ENCODE measurements around the gene CEP97. TPM values are rescaled to one million over a fixed set of nuclear protein-coding genes. Genes with fewer than 3 reads are reported as not detected.

Gene CEP97
- polyA plus RNA-seq, 1 donor (not counting 4 experiments of a cell fraction or from before 2014, with no cell fraction given) = 3.6 TPM

DNA sequence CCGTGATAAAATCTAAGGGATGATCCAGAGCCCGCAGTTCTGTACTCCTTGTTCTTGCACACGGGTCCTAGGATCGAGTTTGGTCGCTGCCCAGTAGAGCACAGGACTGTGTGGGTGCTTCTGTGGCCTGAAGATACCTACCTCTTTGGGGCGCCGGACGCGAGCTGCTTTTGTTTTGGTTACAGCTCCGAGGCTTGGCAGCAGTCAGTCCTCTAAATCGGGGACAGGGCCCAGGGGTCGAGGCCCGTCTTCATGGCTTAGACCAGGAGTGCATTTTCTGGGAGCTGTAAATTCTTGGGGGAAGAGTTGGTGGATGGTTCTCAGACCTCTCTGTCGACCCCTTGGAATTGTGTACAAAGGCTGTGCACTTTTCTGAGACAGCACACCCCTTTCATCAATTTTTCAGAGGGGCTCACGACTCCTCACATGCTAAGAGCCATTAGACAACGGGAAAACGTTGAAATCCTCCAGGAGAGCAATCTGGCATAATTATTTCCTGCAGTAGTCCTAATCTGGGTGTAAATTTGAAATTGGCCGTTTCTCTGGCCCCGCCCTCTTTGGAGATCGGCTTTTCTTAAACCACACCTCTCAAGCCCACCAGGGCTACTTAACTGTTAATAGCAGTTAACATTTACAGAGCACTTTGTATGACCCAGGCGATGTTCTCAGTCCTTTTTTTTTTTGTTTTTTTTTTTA is 928 bp downstream of the CEP97 start:
- H3K27ac ChIP-seq (ENCODE audit: control insufficient read depth, insufficient read depth, low read length) = peak overlapping the region; percentile 75
- H3K9ac ChIP-seq (ENCODE audit: control insufficient read depth, extremely low read depth, insufficient read depth, low read length) = peak overlapping the region; percentile 82
- no peak for FAIRE-seq

DNA sequence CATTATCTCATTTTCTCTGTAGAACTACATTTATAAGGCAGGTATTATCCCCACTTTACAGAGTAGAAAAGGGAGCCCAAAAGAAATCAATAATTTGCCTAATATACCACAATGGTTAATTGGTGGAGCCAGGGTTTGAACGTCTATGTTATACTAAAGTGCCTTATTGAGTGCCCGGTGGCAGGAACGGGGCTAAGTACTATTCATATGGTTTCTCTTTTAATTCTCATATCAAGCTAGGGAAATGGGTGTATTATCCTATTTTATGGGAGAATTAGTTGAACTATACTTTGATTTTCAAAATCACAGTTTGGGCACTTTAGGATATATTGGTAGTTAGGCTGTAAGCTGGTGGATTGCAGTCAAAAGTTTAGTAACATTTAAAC is 1.5 kb downstream of the CEP97 start:
- Histone ChIP-seq H3K9me1 (ENCODE audit: control insufficient read depth, extremely low read depth, insufficient read depth, low read length) (no peaks in the 10 kb centered on the region), H3K27ac (ENCODE audit: control insufficient read depth, insufficient read depth, low read length) (peak overlapping the region; percentile 75), H3K79me2 (ENCODE audit: control insufficient read depth, insufficient read depth, low read length) (peaks cover 13% of the 10 kb centered on the region), H3K4me3 (ENCODE audit: control insufficient read depth in 2 of 3, extremely low read depth in 1 of 3, insufficient read depth in 2 of 3, low read depth in 1 of 3, low read length in 3 of 3) (peak overlapping the region; percentile 59 to 91 (median 90)), H4K20me1 (ENCODE audit: control insufficient read depth, extremely low read depth, insufficient read depth, low read length) (no peaks in the 10 kb centered on the region), H3K9ac (ENCODE audit: control insufficient read depth, extremely low read depth, insufficient read depth, low read length) (peak overlapping the region; percentile 82), H3K27me3 (ENCODE audit: control insufficient read depth, extremely low read depth, insufficient read depth, low read length) (no peaks in the 10 kb centered on the region), H3K4me1 (ENCODE audit: control insufficient read depth, extremely low read depth, insufficient read depth, low read length) (peaks cover 23% of the 10 kb centered on the region), H3K36me3 (ENCODE audit: control insufficient read depth in 2 of 2, extremely low read depth in 1 of 2, insufficient read depth in 2 of 2, low read length in 2 of 2) (peaks cover 2 to 5% of the 10 kb centered on the region in 2 experiments), H2AFZ (ENCODE audit: control insufficient read depth, low read length) (peak overlapping the region; percentile 8), H3K9me3 (ENCODE audit: control insufficient read depth, low read depth, low read length) (no peaks in the 10 kb centered on the region), H3K4me2 (ENCODE audit: control insufficient read depth, extremely low read depth, insufficient read depth, low read depth, low read length) (peak overlapping the region; percentile 97)
- FAIRE-seq (no peak), DNase-seq (ENCODE audit: low read depth, low spot score) (no peak)
- dilution Hi-C loops (cut with MboI; ENCODE audit: extremely low pct_ligation_motif_present, low sequenced_read_pairs) = no loop called here
- TF ChIP-seq EZH2 (IDR thresholded peaks at IDR 0.05; ENCODE audit: low read length) = no peak
- TF ChIP-seq, protein P1, sequence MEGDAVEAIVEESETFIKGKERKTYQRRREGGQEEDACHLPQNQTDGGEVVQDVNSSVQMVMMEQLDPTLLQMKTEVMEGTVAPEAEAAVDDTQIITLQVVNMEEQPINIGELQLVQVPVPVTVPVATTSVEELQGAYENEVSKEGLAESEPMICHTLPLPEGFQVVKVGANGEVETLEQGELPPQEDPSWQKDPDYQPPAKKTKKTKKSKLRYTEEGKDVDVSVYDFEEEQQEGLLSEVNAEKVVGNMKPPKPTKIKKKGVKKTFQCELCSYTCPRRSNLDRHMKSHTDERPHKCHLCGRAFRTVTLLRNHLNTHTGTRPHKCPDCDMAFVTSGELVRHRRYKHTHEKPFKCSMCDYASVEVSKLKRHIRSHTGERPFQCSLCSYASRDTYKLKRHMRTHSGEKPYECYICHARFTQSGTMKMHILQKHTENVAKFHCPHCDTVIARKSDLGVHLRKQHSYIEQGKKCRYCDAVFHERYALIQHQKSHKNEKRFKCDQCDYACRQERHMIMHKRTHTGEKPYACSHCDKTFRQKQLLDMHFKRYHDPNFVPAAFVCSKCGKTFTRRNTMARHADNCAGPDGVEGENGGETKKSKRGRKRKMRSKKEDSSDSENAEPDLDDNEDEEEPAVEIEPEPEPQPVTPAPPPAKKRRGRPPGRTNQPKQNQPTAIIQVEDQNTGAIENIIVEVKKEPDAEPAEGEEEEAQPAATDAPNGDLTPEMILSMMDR (optimal IDR thresholded peaks at IDR 0.05 in 1 of 3, IDR thresholded peaks at IDR 0.05 in 1 of 3, conservative IDR thresholded peaks at IDR 0.05 in 1 of 3; ENCODE audit: extremely low read depth in 1 of 3, insufficient read depth in 2 of 3, low read length in 3 of 3) = no peak

More for the DNA sequence above, 928 bp downstream of the CEP97 start:
- Histone ChIP-seq H3K79me2 (ENCODE audit: control insufficient read depth, insufficient read depth, low read length) (peaks cover 13% of the 10 kb centered on the region), H3K36me3 (ENCODE audit: control insufficient read depth in 2 of 2, extremely low read depth in 1 of 2, insufficient read depth in 2 of 2, low read length in 2 of 2) (peaks cover 2 to 5% of the 10 kb centered on the region in 2 experiments), H3K4me3 (ENCODE audit: control insufficient read depth in 2 of 3, extremely low read depth in 1 of 3, insufficient read depth in 2 of 3, low read depth in 1 of 3, low read length in 3 of 3) (peak overlapping the region; percentile 59 to 91 (median 90)), H3K9me1 (ENCODE audit: control insufficient read depth, extremely low read depth, insufficient read depth, low read length) (no peaks in the 10 kb centered on the region), H2AFZ (ENCODE audit: control insufficient read depth, low read length) (peak overlapping the region; percentile 100), H3K4me2 (ENCODE audit: control insufficient read depth, extremely low read depth, insufficient read depth, low read depth, low read length) (peak overlapping the region; percentile 97), H3K27me3 (ENCODE audit: control insufficient read depth, extremely low read depth, insufficient read depth, low read length) (no peaks in the 10 kb centered on the region), H3K9me3 (ENCODE audit: control insufficient read depth, low read depth, low read length) (no peaks in the 10 kb centered on the region), H4K20me1 (ENCODE audit: control insufficient read depth, extremely low read depth, insufficient read depth, low read length) (no peaks in the 10 kb centered on the region), H3K4me1 (ENCODE audit: control insufficient read depth, extremely low read depth, insufficient read depth, low read length) (peaks cover 26% of the 10 kb centered on the region)
- no peak for DNase-seq (ENCODE audit: low read depth, low spot score)
- TF ChIP-seq EZH2 (IDR thresholded peaks at IDR 0.05; ENCODE audit: low read length) = no peak
- TF ChIP-seq, protein P1 (optimal IDR thresholded peaks at IDR 0.05 in 1 of 3, IDR thresholded peaks at IDR 0.05 in 1 of 3, conservative IDR thresholded peaks at IDR 0.05 in 1 of 3; ENCODE audit: extremely low read depth in 1 of 3, insufficient read depth in 2 of 3, low read length in 3 of 3) = no peak
- dilution Hi-C loops (cut with MboI; ENCODE audit: extremely low pct_ligation_motif_present, low sequenced_read_pairs) = no loop called here

Measured in keratinocyte (primary cell).